A673 (cell line): ENCODE measurements around the gene COX6A2. TPM values are rescaled to one million over a fixed set of nuclear protein-coding genes. Genes with fewer than 3 reads are reported as not detected.

ENCODE experiments used
- BruUV-seq: library from RNA; stranded (reverse); fragments of 400-500 nt; replicated peaks from 2 replicates; lab custom pipeline; 2021; lab: Mats Ljungman, UMichigan
- CTCF ChIA-PET: fragments of 300-600 bp; sonication (Branson Sonifier 250); formaldehyde crosslinking; loops from one replicate; lab custom pipeline; 2022; ENCODE audit warnings: antibody characterized with exemption; lab: Charles Lee
- POLR2A ChIA-PET: fragments of 300-600 bp; sonication (Branson Sonifier 250); formaldehyde crosslinking; loops from one replicate; lab custom pipeline; 2022; ENCODE audit warnings: antibody characterized with exemption; ENCODE audit not compliant: low non-redundant PET; lab: Charles Lee
- DNase-seq: peaks from one replicate; pipeline ENCODE4 v3.0.0-alpha.2; 2015; ENCODE audit warnings: low spot score
- H3K27ac ChIP-seq: fragments of 200-600 bp; sonication (generic); 2 replicates; pipeline ENCODE4 v1.5.1; 2016; ENCODE audit warnings: mixed run types, low read depth, mild to moderate bottlenecking, mixed read lengths, antibody characterized with exemption, low read length; ENCODE audit not compliant: poor library complexity, severe bottlenecking
- H3K27me3 ChIP-seq: fragments of 200-600 bp; sonication (generic); replicated peaks from 2 replicates; pipeline ENCODE4 v1.6.1; 2017; ENCODE audit warnings: mixed run types, low read depth, mild to moderate bottlenecking, mixed read lengths, antibody characterized with exemption, low read length; ENCODE audit not compliant: insufficient read depth, poor library complexity
- H3K36me3 ChIP-seq: fragments of 200-600 bp; sonication (generic); 2 replicates; pipeline ENCODE4 v1.6.1; 2016; ENCODE audit warnings: mixed run types, mild to moderate bottlenecking, mixed read lengths, antibody characterized with exemption, low read length; ENCODE audit not compliant: insufficient read depth, poor library complexity, severe bottlenecking
- H3K4me1 ChIP-seq: fragments of 200-600 bp; sonication (generic); 2 replicates; pipeline ENCODE4 v1.6.1; 2017; ENCODE audit warnings: mixed run types, mild to moderate bottlenecking, mixed read lengths, antibody characterized with exemption, low read length; ENCODE audit not compliant: insufficient read depth, poor library complexity, severe bottlenecking
- H3K4me3 ChIP-seq: fragments of 200-600 bp; sonication (generic); 2 replicates; pipeline ENCODE4 v1.5.1; 2016; ENCODE audit warnings: low read depth, mixed run types, mild to moderate bottlenecking, mixed read lengths, low read length; ENCODE audit not compliant: poor library complexity, severe bottlenecking
- H3K9me3 ChIP-seq: fragments of 200-600 bp; sonication (generic); 2 replicates; pipeline ENCODE4 v1.6.1; 2016; ENCODE audit warnings: mixed run types, low read depth, mild to moderate bottlenecking, mixed read lengths, antibody characterized with exemption, low read length; ENCODE audit not compliant: poor library complexity, severe bottlenecking
- EZH2 ChIP-seq: fragments of 200-600 bp; sonication (generic); IDR thresholded peaks from 2 replicates; pipeline ENCODE4 v1.6.1; 2017; ENCODE audit warnings: borderline replicate concordance, low read depth, mild to moderate bottlenecking, mixed read lengths, antibody characterized with exemption, low read length; ENCODE audit not compliant: poor library complexity, severe bottlenecking
- intact Hi-C: fragments of 100-400 bp; cut with micrococcal nuclease; formaldehyde crosslinking; loops from one replicate; pipeline ENCODE4 v1.10.0; 2022; ENCODE audit not compliant: unreplicated experiment
- total RNA-seq: library from RNA; stranded (reverse); gene quantifications from 2 replicates; pipeline ENCODE4 v1.2.3, GENCODE V29; 2021
- TF ChIP-seq, protein P1 (sequence below): fragments of 300-800, 200-600 bp; sonication (generic); conservative IDR thresholded peaks from 2 replicates; pipeline ENCODE4 v1.5.1; 2017; ENCODE audit warnings: low read depth, mild to moderate bottlenecking, antibody characterized with exemption, low read length, moderate library complexity, mixed read lengths

COX6A2 gene
- total RNA-seq, 1 experiment from 2014 or later: not detected

DNA sequence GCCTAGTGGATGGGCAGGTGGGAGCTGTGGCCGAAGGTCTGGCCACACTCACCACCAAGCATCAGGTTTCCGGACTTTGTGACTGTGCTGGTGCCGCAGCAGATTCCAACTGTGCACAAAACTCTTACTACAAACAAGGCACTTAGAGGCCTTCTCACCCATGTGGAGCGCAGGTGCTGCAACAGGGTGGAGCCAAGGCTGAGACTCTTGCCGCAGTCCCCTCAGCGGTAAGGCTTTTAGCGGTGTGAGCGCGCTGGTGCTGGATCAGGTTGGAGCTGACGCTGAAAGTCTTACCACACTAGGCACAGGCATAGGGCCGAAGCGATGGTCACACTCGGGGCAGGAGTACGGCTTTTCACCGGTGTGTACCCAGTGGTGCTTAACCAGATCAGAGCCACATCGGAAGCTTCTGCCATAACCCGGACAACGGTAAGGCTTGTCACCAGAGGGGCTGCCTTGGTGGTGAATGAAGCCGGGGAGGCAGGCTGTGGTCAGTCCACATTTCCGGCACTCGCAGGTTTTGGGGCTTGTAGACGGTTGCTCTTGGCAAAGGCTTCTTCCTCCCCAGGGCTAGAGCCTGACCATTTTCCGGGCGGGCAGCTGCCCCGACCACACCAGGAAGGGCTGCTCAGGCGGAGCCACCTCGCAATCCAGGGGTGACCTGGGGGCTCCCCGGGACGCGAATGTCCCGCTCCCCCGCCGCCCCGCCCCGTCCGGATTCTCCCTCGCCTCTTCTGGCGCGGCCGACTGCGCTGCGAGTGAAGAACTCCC, 30.1 kb upstream of the COX6A2 start:
- H3K4me3 ChIP-seq: peak overlapping the region; percentile 62
- H3K9me3 ChIP-seq: no peaks in the 10 kb centered on the region
- intact Hi-C loops: loop anchor here (10.0 kb wide), 1 partner anchor 237 kb away; no protein-coding TSS in a partner anchor
- no peaks in the 10 kb centered on the region for H3K27me3 ChIP-seq
- peak overlapping the region; percentile 98 for H3K27ac ChIP-seq
- ChIA-PET POLR2A (no interaction called here), CTCF (interaction anchor here (0.6 kb wide), 1 partner anchor 78 kb away, joined by 3 read pairs; no protein-coding TSS in a partner anchor)
- H3K36me3 ChIP-seq: no peaks in the 10 kb centered on the region
- TF ChIP-seq EZH2: no peak
- TF ChIP-seq, protein P1, sequence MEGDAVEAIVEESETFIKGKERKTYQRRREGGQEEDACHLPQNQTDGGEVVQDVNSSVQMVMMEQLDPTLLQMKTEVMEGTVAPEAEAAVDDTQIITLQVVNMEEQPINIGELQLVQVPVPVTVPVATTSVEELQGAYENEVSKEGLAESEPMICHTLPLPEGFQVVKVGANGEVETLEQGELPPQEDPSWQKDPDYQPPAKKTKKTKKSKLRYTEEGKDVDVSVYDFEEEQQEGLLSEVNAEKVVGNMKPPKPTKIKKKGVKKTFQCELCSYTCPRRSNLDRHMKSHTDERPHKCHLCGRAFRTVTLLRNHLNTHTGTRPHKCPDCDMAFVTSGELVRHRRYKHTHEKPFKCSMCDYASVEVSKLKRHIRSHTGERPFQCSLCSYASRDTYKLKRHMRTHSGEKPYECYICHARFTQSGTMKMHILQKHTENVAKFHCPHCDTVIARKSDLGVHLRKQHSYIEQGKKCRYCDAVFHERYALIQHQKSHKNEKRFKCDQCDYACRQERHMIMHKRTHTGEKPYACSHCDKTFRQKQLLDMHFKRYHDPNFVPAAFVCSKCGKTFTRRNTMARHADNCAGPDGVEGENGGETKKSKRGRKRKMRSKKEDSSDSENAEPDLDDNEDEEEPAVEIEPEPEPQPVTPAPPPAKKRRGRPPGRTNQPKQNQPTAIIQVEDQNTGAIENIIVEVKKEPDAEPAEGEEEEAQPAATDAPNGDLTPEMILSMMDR: 0 out of 2 replicates have a peak, but pooled peaks have one; percentile 13
- BruUV-seq: no TSS peak
- peak; percentile 28 for DNase-seq
- H3K4me1 ChIP-seq: peaks cover 44% of the 10 kb centered on the region

DNA sequence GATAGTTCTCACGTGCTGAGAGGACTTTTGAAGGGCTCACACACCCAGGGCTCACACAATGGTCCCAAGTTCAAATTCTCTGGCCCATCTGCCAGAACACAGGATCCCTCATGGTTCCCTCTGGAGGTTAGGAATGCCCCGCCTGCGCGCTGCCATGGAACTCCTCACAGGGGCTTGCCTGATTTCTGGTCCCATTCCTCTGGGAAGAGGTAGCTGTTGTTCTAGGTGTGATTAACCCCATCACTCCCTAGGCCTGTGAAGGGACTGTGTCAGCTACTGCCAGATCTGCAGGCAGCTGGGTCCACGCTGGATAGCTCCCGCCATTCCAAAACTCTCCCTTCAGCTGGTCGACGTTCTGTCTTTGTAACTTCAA, 28.8 kb upstream of the COX6A2 start:
- Histone ChIP-seq H3K4me3 (peak overlapping the region; percentile 62), H3K9me3 (no peaks in the 10 kb centered on the region), H3K36me3 (no peaks in the 10 kb centered on the region), H3K4me1 (peaks cover 56% of the 10 kb centered on the region), H3K27me3 (no peaks in the 10 kb centered on the region), H3K27ac (no peak overlapping the region)
- DNase-seq: no peak
- ChIA-PET POLR2A (no interaction called here), CTCF (no interaction called here)
- intact Hi-C loops: loop anchor here (10.0 kb wide), 1 partner anchor 238 kb away; no protein-coding TSS in a partner anchor
- BruUV-seq: no TSS peak
- TF ChIP-seq EZH2: no peak

DNA sequence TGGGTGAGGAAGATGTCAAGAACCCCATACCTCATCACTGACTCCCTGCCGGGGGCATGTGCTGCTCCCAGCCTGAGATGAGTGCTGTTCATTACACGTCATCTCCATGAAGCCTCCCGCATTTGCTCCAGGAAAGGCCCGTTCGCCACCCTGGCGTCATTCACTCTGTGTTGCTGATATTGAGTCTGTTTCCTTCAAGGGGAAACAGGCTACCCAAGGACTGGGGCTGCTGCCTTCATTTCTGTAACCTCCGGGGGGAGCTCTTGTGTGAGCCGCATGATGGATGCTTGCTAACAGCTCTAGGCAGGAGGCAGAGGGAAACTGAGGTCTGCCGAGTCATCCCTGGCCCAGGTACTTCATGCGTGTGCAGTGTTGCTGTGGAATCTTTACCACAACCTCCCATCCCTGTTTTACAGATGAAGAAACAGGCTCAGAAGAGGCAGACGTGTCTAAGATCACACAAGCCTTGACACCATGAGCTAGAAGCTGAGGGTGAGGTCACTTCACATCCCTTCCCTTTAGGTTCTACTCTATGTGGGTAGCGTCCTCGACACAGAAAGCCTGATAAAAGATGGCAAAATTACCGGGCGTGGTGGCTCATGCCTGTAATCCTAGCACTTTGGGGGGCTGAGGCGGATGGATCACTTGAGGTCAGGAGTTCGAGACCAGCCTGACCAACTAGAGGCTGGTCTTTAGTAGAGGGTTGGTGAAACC, 27.6 kb upstream of the COX6A2 start:
- intact Hi-C loops: loop anchor here (10.0 kb wide), 1 partner anchor 239 kb away; no protein-coding TSS in a partner anchor
- Histone ChIP-seq H3K36me3 (no peaks in the 10 kb centered on the region), H3K4me3 (no peak overlapping the region), H3K4me1 (peaks cover 63% of the 10 kb centered on the region), H3K9me3 (no peaks in the 10 kb centered on the region), H3K27me3 (no peaks in the 10 kb centered on the region), H3K27ac (peak overlapping the region; percentile 14)
- TF ChIP-seq, protein P1: peak; percentile 56
- TF ChIP-seq EZH2: no peak
- DNase-seq: peak; percentile 38
- ChIA-PET CTCF (no interaction called here), POLR2A (no interaction called here)
- TSS peak; percentile 1 for BruUV-seq
